Measurements from ENCODE around the gene CENPX.

Gene CENPX

DNA sequence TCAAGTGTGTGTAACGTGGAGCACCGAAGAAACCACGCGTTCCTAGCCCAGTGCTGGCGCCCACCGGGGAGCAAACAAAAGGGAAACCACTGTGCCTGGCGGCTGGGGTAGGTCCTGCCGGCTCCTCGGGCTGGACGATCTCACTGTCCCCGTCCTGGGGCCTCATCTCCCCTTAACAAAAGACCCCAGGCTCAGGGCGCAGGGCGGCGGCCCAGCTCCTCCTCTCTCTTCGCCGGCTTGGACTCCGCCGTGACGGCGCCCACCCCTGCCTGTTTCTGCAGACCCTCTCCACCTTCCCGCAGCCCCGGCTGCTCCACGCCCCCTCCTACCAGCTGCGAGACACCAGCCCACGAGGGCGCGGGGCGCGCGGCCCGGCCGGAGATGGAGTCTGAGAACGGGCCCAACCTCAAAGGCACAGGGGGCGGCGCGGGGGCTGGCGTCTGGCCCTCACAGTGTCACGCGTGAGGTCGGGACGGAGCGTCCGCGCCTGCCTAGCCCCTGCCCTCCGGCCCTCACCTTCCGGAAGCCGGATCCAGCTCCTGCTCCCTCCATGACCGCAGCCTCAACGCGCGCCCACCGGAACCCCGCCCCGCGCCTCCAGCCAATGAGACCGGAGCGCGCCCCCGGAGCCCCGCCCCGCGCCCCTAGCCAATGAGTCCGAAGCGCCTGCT lies at the start of gene CENPX:
Gene CENPX (minus strand): TSS at position 569 of the 671 bp plus-strand sequence. CDS start 17 bp downstream, at position 552.
- DNase-seq (ENCODE audit: low read depth in 3 of 3), result no peak

DNA sequence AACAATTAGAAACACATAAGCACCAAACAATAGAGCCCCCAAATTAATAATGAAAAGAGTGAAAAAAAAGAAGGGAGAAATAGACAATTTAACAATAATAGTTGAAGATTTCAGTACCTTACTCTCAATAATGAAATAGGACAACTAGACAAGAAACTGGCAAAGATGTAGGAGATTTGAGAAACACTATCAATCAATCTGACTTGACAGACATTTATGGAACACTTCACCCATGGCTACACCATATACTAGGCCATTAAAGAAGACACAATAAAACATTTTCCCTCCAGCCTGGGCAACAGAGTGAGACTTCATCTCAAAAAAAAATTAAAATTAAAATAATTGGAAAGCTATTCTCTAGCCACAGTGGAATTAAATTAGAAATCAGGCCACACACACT lies 47.9 kb upstream of the CENPX start:
- no peak for DNase-seq (ENCODE audit: low read depth in 3 of 3)

DNA sequence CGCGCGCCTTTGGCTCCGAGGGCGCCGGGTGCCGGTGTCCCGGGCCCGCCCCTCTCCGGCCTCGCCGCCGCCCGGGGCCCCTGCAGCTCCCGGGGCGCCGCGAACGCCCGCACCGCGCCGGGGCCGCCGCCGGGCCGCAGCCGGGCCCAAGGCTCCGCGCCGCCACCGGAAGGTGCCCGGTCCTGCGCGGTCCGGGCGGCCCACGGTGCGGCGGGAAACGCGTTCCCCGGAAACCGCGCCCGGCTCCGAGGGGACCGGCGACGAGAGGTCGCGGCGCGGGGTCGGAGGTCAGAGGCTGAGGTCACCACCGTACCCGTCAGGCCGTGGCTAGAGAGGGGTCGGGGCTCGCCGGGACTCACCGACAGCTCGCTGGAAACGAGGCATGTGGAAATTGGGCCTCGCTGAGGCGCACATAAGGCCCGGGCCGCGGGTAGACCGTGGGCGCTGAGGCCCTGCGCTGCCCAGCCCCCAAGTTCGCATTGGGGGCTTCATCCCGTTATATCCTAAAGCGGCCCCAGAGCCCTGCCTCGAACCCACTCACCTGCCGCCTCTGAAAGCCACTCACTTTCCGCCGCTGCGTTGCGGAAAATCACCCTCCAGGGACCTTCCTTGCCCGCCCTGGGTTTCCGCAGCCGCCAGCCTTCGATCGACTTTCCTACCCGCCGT lies 43.1 kb upstream of the CENPX start, which contains the start of gene DUS1L:
Gene DUS1L (minus strand): TSS at position 167 of the 666 bp plus-strand sequence. CDS start 745 bp downstream, outside the sequence.
- DNase-seq (ENCODE audit: low read depth in 3 of 3), result peak; percentile 51 to 60 (median 53)

DNA sequence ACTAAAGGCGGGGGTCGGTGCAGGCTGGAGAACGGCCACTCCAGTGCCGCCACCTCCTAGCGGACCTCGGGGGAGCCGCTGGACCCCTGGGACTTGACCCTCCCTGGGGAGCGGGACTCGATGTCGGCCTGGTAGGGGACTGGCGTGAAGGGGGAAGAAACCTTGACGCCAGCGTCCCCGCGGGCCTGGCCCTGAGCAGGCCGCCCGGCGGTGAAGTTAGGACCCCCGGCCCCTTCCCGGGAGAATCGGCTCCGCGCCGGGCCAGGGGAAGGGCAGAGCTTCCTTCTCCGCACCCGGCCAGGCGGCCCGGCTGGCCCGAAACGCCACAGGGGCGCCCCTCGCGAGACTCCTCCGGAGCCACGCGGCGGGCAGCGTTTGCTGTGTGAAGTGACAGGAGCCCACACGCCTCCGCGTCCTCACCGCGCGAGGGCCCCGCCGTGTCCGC lies 42.5 kb upstream of the CENPX start:
- no peak for DNase-seq (ENCODE audit: low read depth in 3 of 3)

DNA sequence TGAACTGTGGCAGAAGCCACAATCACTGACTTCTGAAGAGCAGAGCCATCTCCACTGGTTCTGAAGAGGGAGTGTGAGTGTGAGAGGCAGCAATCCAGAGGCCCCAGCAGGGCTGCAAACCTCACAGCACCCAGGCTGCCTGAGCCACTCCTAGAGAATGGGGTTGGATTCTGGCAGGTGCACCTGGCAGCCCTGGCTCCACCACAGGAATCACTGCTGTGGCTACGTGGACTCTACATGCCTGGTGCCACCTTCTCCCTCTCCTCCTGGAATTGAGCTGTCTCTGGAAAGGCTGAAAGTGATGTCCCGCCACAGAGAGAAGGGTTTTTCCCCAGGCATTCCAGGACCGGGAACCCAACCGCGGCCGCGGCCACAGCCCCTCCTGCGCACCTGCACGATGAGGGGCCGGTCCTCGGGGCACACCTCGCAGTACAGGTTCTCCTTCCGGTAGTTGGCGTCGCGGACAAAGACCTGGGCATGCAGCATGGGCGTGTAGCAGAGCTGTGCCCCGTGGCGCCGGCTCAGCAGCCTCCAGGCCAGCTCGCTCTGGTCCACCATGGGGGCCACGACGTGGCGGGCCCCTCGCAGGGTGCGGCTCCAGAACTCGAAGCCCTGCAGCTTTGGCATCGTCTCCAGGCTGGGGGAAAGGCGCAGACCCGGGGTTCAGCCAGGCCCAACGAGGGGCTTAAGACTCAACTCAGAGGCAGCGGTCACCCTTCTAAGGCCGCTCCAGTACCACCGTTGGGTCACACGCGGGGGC lies 41.9 kb upstream of the CENPX start:
- no peak for DNase-seq (ENCODE audit: low read depth in 3 of 3)

DNA sequence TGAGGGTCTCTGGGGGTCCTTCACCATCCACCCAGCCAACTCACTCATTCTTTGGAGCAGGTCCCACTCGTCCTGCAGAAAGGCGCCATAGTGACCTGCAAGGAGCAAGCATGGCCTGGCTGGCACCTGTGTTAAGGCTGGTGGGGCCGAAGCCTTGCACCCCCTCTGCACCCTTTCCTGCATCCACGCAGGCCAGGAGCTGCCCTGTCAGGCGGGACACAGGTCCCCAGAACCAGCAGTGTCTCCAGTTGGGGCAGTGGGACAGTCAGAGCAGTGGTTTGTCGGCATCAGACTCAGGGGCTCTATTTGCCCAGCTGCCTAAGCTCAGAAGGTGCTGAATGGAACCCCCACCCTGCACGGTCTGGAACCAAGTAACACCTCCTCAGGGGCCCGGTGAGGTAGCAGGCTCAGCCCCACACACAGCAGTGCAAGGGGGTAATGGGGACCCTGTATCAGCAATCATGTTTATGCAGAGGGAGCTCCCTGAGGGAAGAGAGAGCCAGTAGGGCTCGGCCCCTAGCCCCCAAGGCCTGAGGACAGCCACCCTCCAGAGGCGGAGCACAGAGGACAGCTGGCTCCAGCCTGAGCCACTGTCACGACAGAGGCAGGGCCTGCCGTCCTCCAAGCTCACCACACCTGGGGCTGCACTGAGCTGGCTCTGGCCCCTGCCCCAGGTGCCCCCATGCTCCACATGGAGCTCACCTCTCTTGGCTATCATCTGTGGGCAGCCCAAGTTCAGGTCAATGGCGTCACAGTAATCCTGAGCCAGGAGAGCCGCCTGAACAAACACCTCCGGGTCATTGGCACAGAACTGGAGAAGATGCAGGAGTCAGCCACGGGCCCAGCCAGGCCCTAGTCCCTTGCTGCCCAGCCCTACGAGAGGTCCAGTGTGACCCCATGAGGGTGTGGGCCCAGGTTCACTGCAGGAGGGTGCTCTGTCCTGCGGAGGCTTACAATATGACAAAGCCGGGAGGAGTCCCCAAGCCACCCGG lies 41.0 kb upstream of the CENPX start:
- no peak for DNase-seq (ENCODE audit: low read depth in 3 of 3)

DNA sequence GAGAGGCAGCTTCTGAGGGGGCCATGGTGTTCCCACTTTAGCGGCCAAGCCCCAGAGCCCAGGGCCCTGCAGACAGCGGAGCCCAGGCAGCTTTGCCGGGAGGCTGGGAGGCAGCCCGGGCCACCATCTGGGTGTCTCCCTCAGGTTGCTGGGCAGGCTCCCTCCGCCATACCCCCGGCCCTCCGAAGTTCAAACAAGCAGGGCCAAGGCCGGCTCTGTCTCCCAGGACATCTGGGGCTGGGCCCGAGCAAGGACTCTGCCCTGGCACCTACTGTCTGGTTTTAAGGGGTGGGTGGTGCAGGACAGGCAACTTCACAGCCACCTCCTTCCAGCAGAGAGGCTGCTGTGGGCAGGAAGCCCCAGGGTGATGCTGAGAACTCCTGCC lies 40.3 kb upstream of the CENPX start:
- DNase-seq (ENCODE audit: low read depth in 3 of 3), result no peak

DNA sequence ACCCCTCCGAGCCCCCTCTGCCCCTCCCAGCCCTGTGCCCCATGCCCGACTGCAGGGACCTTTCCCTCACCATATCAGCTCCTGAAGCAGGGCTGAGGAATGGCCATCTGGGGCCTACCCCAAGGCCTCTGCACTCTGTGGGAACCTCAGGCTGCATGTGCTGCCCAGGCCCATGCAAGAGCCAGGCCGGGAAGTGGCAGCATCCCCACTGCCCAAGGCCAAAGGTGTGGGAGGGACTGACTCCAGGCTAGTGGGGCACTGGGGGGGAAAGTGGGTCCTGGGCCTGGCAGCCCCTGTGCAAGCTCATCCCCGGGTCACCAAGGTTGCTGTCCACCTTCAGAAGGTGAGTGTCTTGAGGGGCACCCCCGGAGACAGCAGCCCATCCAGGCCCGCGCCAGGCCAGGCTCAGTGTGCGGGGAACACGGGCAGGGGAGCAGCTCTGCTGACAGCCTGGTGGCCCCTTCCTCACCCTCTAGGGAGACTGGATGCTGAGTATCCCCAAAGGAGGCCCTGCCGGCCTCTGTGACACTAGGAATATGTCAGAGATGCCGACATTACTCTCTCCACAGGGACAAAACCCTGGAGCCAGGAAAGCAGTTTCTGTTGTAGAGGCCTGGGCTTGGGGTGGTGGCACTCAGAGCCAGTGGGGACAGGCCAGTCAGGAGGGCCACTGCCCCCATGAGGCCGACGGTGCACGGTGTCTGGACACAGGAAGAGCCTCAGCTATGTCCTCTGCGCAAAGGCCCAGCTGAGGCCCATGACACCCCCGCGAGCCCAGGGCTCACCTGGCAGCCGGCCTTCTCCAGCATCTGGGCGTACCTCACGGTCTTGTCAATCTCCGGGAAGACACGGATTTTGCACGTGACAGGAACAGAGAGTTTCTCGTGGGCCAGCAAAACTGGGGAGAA lies 39.7 kb upstream of the CENPX start:
- no peak for DNase-seq (ENCODE audit: low read depth in 3 of 3)

DNA sequence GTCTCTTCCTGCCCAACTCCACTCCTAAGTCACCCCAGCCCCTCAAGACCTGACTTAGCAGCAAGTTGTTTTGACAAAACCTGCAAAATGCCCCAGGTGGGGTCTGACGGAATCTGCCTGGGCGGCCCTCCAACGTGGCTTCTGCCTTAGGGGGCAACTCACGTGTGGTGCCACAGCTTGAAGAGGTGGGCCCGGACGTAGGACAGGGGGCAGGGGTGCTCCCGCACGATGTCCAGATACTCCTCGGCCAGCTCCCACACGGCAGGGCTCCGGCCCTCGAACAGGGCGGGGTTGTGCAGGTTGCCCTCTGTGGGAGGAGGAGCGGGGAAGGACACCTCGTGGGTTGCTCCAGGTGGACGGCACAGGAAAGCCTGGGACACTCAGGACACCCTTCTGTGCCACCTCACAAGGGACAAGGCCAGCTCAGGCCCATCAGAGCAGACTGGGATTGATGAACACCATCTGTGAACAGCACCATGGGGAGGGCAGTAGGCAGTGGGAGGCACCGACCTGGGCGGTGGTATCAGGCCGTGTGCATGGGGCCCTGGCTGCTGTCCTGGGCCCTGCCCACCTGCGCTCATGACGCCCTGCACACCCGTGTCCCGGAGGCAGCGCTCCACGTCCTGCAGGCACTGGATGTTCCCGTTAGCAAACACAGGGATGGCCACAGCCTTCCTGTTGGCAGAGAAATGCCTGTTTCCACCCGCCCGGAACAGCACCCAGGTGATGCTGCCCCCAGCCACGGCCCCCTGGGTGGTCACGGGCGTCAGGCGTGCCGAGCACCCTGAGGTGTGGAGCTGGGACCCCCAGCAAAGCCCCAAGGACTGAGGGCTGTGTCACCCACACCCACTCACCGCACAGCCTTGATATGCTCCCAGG lies 38.6 kb upstream of the CENPX start:
- DNase-seq (ENCODE audit: low read depth in 3 of 3), result no peak

DNA sequence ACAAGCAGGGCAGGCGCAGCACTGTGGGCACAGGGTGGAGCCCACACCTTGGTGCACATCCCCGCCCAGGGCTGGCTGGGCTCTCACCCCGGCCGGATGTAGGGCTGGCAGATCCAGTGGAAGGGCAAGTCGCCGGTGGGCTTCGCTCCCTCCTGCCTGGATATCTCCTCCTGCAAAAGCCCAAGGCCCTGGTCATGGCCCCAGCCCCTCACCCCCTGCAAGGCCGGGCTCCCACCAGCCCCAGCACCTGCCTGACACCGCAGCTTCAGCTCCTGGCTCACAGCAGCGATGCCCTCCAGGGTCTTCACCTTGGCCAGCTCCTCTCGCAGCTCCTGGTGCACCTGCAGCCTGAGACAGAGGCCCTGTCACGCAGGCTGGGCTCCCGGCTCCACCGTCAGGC lies 37.9 kb upstream of the CENPX start:
- no peak for DNase-seq (ENCODE audit: low read depth in 3 of 3)

DNA sequence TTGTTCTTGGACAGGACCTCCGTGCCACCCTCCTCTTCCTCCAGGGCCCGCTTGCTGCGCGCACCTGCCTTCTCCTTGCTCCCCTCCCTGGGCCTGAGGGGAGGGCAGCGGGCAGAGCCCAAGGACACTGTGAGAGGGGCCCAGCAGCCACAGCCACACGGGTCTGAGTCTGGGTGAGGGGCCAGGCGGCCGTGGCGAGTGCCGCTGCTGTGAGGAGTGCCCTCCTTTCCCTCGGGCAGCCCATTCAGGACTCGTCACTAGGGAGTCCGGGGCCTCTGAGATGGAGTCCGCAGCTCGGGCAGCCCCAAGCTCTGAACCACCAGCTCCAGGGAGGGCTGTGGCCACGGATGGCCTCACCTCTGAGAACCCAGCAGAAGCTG lies 37.3 kb upstream of the CENPX start:
- DNase-seq (ENCODE audit: low read depth in 3 of 3), result no peak

DNA sequence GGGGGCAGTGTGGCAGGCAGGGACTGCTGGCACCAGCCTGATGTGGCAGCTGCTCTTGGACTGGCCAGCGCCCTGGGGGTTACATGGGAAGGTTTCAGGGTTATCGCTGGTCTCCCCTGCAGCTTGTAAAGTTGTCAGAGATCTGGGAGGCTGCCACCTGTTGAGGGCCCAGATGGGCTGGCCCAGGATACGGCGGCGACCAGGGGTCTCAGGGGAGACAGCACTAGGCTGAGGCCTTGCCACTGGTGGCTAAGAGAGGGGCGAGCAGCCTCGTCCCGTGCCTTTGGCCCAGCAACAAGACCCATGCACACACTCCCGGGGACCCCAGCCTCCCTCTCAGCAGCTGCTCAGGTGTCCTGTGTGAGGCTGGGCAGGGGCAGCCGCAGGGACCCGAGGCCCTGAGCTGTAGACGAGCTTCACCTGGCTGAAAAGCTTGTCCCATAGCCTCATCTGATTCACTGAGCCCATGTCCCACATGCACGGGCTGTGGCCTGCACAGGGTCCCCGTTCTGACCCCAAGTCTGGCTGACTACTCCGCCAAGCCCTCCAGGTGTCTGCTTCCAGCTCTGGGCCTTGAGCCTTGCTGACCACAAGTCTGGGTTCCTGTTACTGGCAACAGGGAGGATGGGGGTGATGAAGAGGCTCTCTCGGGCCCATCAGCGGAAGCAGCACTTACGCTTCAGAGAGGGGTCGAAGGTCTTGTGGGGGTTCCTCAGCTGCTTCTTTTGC lies 36.8 kb upstream of the CENPX start:
- DNase-seq (ENCODE audit: low read depth in 3 of 3), result no peak

DNA sequence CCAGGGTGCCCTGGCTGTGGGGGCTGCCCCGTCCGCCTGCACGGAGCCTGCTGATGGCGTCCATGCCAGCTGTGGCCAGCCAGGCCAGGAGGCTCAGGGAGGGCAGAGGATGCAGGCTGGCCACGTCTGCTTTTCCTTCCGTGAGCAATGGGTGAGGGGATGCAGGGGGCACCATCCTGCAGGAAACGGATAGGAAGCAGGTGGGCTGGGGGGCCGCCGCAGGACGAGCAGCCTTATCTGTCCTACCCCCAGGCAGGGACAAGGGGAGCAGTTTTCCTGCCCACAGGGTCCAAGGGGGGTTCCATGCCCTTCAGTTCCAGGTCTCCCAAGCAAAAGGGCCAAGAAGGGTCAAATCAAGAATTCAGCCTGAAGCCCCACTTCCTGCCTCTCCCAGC lies 36.2 kb upstream of the CENPX start:
- no peak for DNase-seq (ENCODE audit: low read depth in 3 of 3)

DNA sequence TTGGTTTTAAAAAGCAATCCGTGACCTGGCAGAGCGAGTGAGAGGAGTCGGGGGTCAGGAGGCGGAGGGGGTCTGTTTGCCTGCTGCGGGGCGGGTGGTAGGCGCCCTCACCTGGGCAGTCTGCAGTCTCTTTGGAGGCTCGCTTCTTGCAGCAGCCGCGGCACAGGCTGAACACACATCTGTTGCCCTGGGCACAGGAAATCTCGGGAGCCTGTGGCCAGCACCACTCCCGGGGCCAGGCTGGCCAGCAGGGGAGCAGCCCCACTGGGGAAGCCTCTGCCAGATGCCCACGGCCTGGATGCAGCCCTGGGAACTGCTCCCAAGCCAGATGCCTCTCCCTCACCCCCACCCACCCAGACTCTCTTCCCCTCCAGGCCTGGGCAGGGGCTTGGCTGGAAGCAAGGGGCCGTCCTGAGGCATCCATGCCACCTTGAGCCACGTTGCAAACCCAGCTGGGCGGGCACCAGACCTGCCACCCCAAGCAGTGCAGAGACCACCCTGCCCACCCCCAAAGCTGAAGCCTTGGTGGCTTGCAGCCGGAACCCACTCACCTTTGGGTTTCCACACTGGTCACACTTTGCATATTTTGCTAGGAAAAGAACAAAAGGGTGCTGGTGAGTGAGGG lies 35.7 kb upstream of the CENPX start:
- no peak for DNase-seq (ENCODE audit: low read depth in 3 of 3)

DNA sequence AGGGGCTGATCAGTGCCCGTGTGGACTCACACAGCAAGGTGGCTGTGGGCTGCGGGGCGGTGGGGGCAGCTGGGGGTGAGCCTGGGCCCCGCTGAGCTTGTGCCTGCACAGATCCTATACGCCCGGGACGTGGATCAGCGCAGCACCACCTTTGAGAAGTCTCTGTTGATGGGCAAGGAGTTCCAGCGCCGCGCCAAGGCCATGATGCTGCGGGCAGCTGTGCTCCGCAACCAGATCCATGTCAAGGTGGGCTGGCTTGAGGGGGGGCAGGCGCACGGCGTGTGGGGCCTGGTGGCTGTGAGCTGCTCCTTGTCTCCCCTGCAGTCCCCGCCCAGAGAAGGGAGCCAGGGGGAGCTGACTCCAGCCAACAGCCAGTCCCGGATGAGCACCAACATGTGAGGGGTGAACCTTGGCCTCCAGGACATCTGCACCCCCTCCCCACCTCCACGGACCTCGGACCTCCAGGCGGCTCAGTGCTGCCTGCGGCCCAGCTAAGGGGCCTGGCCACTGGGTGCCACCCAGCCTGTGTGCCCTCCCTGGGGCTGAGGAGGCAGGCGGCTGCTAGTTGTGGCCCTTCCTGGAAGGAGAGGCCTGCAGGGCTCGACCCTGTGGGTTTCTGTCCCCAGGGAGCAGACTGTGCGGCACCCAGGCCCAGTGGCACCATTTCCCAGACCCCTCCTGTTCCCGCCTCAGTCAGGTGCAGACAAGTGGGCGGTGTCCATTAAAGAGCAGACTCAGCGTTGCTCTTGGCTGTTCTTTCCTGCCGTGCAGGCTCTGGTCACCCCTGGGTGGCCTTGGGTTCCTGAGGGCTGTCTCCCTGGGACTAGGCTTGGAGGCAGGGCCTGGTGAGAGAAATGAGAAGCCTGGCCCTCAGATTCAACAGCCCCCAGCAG lies 34.3 kb upstream of the CENPX start:
- no peak for DNase-seq (ENCODE audit: low read depth in 3 of 3)

DNA sequence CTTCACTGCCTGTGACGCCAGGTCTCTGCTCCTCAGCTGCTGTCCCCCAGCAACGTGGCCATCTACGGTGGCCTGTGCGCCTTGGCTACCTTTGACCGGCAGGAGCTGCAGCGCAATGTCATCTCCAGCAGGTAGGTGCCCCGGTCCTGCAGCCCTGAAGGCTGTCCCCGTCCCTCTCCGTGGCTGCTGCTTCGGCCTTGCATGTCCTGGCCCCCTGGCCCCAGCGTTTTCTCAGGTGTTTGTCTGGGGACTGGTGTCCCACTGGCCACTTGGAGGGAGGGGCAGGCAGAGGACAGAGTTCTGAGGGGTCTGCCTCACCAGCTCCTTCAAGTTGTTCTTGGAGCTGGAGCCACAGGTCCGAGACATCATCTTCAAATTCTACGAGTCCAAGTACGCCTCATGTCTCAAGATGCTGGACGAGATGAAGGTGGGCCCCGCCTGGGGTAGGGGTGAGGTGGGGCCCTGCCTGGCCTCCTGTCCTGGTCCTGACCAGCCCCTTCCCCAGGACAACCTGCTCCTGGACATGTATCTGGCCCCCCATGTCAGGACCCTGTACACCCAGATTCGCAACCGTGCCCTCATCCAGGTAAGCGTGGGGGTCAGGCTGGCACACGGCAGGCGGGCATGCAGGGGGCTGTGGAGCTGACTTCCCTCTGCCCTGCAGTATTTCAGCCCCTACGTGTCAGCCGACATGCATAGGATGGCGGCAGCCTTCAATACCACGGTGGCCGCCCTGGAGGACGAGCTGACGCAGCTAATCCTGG lies 33.5 kb upstream of the CENPX start:
- DNase-seq (ENCODE audit: low read depth in 3 of 3), result no peak

All from stimulated activated CD4-positive, alpha-beta T cell treated with anti-CD3 and anti-CD28 coated beads, TNF-alpha, amount 100 ng/mL, for 24 hours (primary cell).